ENCODE data around the gene HADHA. TPM values are rescaled to one million over a fixed set of nuclear protein-coding genes. Genes with fewer than 3 reads are reported as not detected.

HADHA gene
- total RNA-seq, 1 experiment from 2014 or later, result 118 TPM

GRCh38 chr2:26255759-26256384 lies 11.4 kb upstream of the HADHA start:
- POLR2A ChIA-PET, result no interaction called here
- CTCF ChIA-PET, result no interaction called here
- Mint-ChIP-seq H3K9me3 (no peaks in the 10 kb centered on the region), H3K4me3 (no peak overlapping the region), H3K27ac (no peak overlapping the region), H3K36me3 (peaks cover 22% of the 10 kb centered on the region), H3K27me3 (ENCODE audit: low read depth) (no peaks in the 10 kb centered on the region), H3K4me1 (0 out of 2 replicates have a peak, but pooled peaks cover 3% of the 10 kb centered on the region)
- DNase-seq (ENCODE audit: low spot score) (no peak), ATAC-seq (no peak)
- TF ChIP-seq CDX4 (CRISPR knock-in tag; IDR thresholded peaks at IDR 0.05; ENCODE audit: borderline replicate concordance) (no peak), HMGA2 (CRISPR knock-in tag; IDR thresholded peaks at IDR 0.05) (no peak), KAT7 (CRISPR knock-in tag; IDR thresholded peaks at IDR 0.05; ENCODE audit: borderline replicate concordance) (no peak), USF1 (CRISPR knock-in tag; IDR thresholded peaks at IDR 0.05) (no peak), FOXP1 (CRISPR knock-in tag; IDR thresholded peaks at IDR 0.05; ENCODE audit: borderline replicate concordance) (no peak), ELF4 (CRISPR knock-in tag; IDR thresholded peaks at IDR 0.05; ENCODE audit: low read depth) (no peak), FOXP4 (CRISPR knock-in tag; IDR thresholded peaks at IDR 0.05) (no peak), GRHL2 (CRISPR knock-in tag; IDR thresholded peaks at IDR 0.05; ENCODE audit: insufficient replicate concordance, severe bottlenecking) (no peak)

- Mint-ChIP-seq H3K4me1 (peaks cover 6% of the 10 kb centered on the region), H3K9me3 (no peaks in the 10 kb centered on the region), H3K27ac (0 out of 2 replicates have a peak overlapping the region, but pooled peaks have one; percentile 36), H3K4me3 (no peak overlapping the region), H3K27me3 (ENCODE audit: low read depth) (no peaks in the 10 kb centered on the region), H3K36me3 (peaks cover 3% of the 10 kb centered on the region; the same call in 1 of the 2 replicates)
- no peak for DNase-seq (ENCODE audit: low spot score)
- ChIA-PET POLR2A (no interaction called here), CTCF (no interaction called here)
- TF ChIP-seq ZNF423 (CRISPR knock-in tag; IDR thresholded peaks at IDR 0.05), result no peak
- TF ChIP-seq CREB1 (CRISPR knock-in tag; IDR thresholded peaks at IDR 0.05), result no peak
- no peak for TF ChIP-seq MLX (CRISPR knock-in tag; IDR thresholded peaks at IDR 0.05)
- no peak for TF ChIP-seq RORB (CRISPR knock-in tag; IDR thresholded peaks at IDR 0.05)
- no peak for TF ChIP-seq ETV6 (CRISPR knock-in tag; IDR thresholded peaks at IDR 0.05)
- TF ChIP-seq NFE2L1 (CRISPR knock-in tag; IDR thresholded peaks at IDR 0.05), result no peak
- TF ChIP-seq IRF1 (CRISPR knock-in tag; IDR thresholded peaks at IDR 0.05), result no peak
- no peak for TF ChIP-seq MAX (CRISPR knock-in tag; IDR thresholded peaks at IDR 0.05)
- no peak for TF ChIP-seq ELF4 (CRISPR knock-in tag; IDR thresholded peaks at IDR 0.05; ENCODE audit: low read depth)
- no peak for TF ChIP-seq FOXK1 (CRISPR knock-in tag; IDR thresholded peaks at IDR 0.05)
- no peak for TF ChIP-seq STAT6 (CRISPR knock-in tag; conservative IDR thresholded peaks at IDR 0.05; ENCODE audit: low read depth)
- TF ChIP-seq IRF2 (CRISPR knock-in tag; IDR thresholded peaks at IDR 0.05; ENCODE audit: borderline replicate concordance, low read depth), result no peak
- TF ChIP-seq SMAD4 (CRISPR knock-in tag; IDR thresholded peaks at IDR 0.05), result no peak
- no peak for TF ChIP-seq CBFB (CRISPR knock-in tag; IDR thresholded peaks at IDR 0.05; ENCODE audit: low read depth)
- peak; percentile 34; the same call in 1 of the 2 replicates for ATAC-seq
These were observed 7.5 kb upstream of the HADHA start for GRCh38 chr2:26251893-26252292.
